ENCODE measurements around the gene CCND2. TPM values are rescaled to one million over a fixed set of nuclear protein-coding genes. Genes with fewer than 3 reads are reported as not detected.

CCND2 gene
- polyA plus RNA-seq, 3 donors: 3.6 to 6.8 (median 3.9) TPM

- Histone ChIP-seq H3K9ac (ENCODE audit: insufficient read depth, low read length, poor library complexity, severe bottlenecking) (no peak overlapping the region), H3K4me2 (replicated peaks; ENCODE audit: extremely low read depth, low read length, poor library complexity, severe bottlenecking) (no peak overlapping the region), H3K27ac (ENCODE audit: low read depth in 1 of 2, low read length in 2 of 2) (no peak overlapping the region), H3K36me3 (replicated peaks in 1 of 2; ENCODE audit: control insufficient read depth in 1 of 2, insufficient read depth in 2 of 2, low read length in 2 of 2) (peaks cover 26 to 79% of the 10 kb centered on the region in 2 donors), H3K4me3 (replicated peaks in 1 of 3; ENCODE audit: low read depth in 2 of 3, low read length in 3 of 3) (no peak overlapping the region), H3K4me1 (ENCODE audit: control insufficient read depth in 1 of 2, insufficient read depth in 2 of 2, low read length in 2 of 2) (peaks cover 0 to 7% of the 10 kb centered on the region in 2 donors), H2AFZ (ENCODE audit: insufficient read depth, low read depth, low read length, poor library complexity, severe bottlenecking) (no peak overlapping the region), H3K9me3 (replicated peaks in 1 of 2; ENCODE audit: control insufficient read depth in 1 of 2, insufficient read depth in 1 of 2, low read length in 2 of 2) (no peaks in the 10 kb centered on the region), H4K20me1 (ENCODE audit: insufficient read depth, low read length) (no peaks in the 10 kb centered on the region), H3K79me2 (ENCODE audit: insufficient read depth, low read length) (peaks cover 15% of the 10 kb centered on the region), H3K27me3 (ENCODE audit: control insufficient read depth in 2 of 2, insufficient read depth in 2 of 2, low read length in 2 of 2) (no peaks in the 10 kb centered on the region)
- H3K9me3 Mint-ChIP-seq: no peaks in the 10 kb centered on the region
- H3K27me3 Mint-ChIP-seq (ENCODE audit: low read depth in 3 of 3): peaks cover 0 to 2% (median 0%) of the 10 kb centered on the region in 3 donors
- intact Hi-C loops (cut with micrococcal nuclease): no loop called here
- peaks cover 55 to 63% of the 10 kb centered on the region in 2 donors for H3K36me3 Mint-ChIP-seq
- no peak overlapping the region for H3K4me3 Mint-ChIP-seq
- 92% methylated on average over 9 of the region's 13 CpGs for WGBS (ENCODE audit: insufficient coverage)
- no peak overlapping the region for H3K27ac Mint-ChIP-seq
- no peak for TF ChIP-seq CTCF (IDR thresholded peaks at IDR 0.05)
- DNase-seq: no peak
- peaks cover 14% of the 10 kb centered on the region for H3K4me1 Mint-ChIP-seq
Observed at GRCh38 chr12:4297617-4298016, 24.1 kb downstream of the CCND2 start.

DNA sequence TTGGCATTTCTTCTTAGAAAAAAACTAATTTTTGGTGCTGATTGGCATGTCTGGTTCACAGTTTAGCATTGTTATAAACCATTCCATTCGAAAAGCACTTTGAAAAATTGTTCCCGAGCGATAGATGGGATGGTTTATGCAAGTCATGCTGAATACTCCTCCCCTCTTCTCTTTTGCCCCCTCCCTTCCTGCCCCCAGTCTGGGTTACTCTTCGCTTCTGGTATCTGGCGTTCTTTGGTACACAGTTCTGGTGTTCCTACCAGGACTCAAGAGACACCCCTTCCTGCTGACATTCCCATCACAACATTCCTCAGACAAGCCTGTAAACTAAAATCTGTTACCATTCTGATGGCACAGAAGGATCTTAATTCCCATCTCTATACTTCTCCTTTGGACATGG lies 27.3 kb downstream of the CCND2 start:
- Mint-ChIP-seq H3K27me3 (ENCODE audit: low read depth in 3 of 3) (peaks cover 0 to 2% (median 2%) of the 10 kb centered on the region in 3 donors), H3K36me3 (peaks cover 60 to 69% of the 10 kb centered on the region in 2 donors), H3K27ac (peak overlapping the region in 1 of 7 donors; percentile 39), H3K4me1 (peaks cover 2% of the 10 kb centered on the region), H3K9me3 (no peaks in the 10 kb centered on the region), H3K4me3 (no peak overlapping the region)
- Histone ChIP-seq H3K9me3 (replicated peaks in 1 of 2; ENCODE audit: control insufficient read depth in 1 of 2, insufficient read depth in 1 of 2, low read length in 2 of 2) (no peaks in the 10 kb centered on the region), H3K27me3 (ENCODE audit: control insufficient read depth in 2 of 2, insufficient read depth in 2 of 2, low read length in 2 of 2) (no peaks in the 10 kb centered on the region), H3K79me2 (ENCODE audit: insufficient read depth, low read length) (no peaks in the 10 kb centered on the region), H3K27ac (ENCODE audit: low read depth in 1 of 2, low read length in 2 of 2) (no peak overlapping the region), H3K4me2 (replicated peaks; ENCODE audit: extremely low read depth, low read length, poor library complexity, severe bottlenecking) (no peak overlapping the region), H2AFZ (ENCODE audit: insufficient read depth, low read depth, low read length, poor library complexity, severe bottlenecking) (no peak overlapping the region), H3K4me1 (ENCODE audit: control insufficient read depth in 1 of 2, insufficient read depth in 2 of 2, low read length in 2 of 2) (no peaks in the 10 kb centered on the region), H3K4me3 (replicated peaks in 1 of 3; ENCODE audit: low read depth in 2 of 3, low read length in 3 of 3) (no peak overlapping the region), H3K36me3 (replicated peaks in 1 of 2; ENCODE audit: control insufficient read depth in 1 of 2, insufficient read depth in 2 of 2, low read length in 2 of 2) (peaks cover 24 to 81% of the 10 kb centered on the region in 2 donors), H4K20me1 (ENCODE audit: insufficient read depth, low read length) (no peaks in the 10 kb centered on the region), H3K9ac (ENCODE audit: insufficient read depth, low read length, poor library complexity, severe bottlenecking) (no peak overlapping the region)
- no peak for DNase-seq
- no peak for TF ChIP-seq CTCF (IDR thresholded peaks at IDR 0.05)
- intact Hi-C loops (cut with micrococcal nuclease): loop anchor here in 1 of 2 donors (10.0 kb wide), 1 partner anchor 224 kb away; no protein-coding TSS in a partner anchor
- WGBS (ENCODE audit: insufficient coverage): 60% methylated on average over 2 of the region's 5 CpGs
